Mammary microvascular endothelial cell (primary cell): ENCODE measurements around the gene DGKZ. TPM values are rescaled to one million over a fixed set of nuclear protein-coding genes. Genes with fewer than 3 reads are reported as not detected.

Experiments
- total RNA-seq: library from RNA; depleted of rRNA; stranded (reverse); fragments of >200 nt; gene quantifications from 2 replicates; pipeline ENCODE4 v1.2.3, GENCODE V29; 2015

DGKZ gene, protein sequence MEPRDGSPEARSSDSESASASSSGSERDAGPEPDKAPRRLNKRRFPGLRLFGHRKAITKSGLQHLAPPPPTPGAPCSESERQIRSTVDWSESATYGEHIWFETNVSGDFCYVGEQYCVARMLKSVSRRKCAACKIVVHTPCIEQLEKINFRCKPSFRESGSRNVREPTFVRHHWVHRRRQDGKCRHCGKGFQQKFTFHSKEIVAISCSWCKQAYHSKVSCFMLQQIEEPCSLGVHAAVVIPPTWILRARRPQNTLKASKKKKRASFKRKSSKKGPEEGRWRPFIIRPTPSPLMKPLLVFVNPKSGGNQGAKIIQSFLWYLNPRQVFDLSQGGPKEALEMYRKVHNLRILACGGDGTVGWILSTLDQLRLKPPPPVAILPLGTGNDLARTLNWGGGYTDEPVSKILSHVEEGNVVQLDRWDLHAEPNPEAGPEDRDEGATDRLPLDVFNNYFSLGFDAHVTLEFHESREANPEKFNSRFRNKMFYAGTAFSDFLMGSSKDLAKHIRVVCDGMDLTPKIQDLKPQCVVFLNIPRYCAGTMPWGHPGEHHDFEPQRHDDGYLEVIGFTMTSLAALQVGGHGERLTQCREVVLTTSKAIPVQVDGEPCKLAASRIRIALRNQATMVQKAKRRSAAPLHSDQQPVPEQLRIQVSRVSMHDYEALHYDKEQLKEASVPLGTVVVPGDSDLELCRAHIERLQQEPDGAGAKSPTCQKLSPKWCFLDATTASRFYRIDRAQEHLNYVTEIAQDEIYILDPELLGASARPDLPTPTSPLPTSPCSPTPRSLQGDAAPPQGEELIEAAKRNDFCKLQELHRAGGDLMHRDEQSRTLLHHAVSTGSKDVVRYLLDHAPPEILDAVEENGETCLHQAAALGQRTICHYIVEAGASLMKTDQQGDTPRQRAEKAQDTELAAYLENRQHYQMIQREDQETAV
- total RNA-seq: 103 and 106 TPM in 2 replicates

DNA sequence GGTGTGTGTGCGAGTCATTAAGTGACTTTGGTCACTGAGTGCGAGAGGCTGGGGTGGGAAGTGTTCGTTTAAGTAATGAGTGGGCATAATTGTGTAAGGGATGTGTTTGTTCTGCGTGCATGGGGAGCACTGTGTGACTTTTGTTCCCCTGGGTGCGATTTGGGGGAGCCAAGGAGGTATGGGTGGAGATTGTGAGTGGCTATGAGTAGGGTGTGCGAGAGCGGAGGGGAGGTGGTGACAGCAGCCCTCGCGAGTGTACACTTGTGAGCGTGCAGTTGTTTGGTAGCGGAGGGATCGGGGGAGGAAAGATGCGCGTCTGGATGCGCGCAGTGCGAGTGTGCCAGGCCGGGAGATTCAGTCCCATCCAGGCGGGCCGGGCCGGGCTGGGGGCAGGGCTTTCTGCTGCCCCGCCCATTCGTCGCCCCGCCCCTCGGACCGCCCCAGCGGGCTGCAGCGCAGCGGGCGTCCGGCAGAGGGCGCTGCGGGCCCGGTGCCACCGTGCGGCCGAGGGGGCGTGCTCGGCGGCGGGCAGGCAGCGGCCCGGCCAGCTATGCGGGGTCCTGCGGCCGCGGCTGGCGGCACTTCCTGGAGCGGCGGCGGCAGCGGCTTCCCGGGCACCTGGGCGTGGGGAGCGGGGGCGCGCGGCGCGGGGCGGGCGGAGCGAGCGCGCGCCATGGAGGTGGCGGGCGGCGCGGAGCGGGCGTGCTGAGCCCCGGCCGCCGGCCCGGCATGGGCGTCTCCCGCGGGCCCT, at the start of gene DGKZ:
Gene DGKZ (plus strand): TSS at position 578 of the 751 bp plus-strand sequence. CDS start 197 bp downstream, outside the sequence.

DNA sequence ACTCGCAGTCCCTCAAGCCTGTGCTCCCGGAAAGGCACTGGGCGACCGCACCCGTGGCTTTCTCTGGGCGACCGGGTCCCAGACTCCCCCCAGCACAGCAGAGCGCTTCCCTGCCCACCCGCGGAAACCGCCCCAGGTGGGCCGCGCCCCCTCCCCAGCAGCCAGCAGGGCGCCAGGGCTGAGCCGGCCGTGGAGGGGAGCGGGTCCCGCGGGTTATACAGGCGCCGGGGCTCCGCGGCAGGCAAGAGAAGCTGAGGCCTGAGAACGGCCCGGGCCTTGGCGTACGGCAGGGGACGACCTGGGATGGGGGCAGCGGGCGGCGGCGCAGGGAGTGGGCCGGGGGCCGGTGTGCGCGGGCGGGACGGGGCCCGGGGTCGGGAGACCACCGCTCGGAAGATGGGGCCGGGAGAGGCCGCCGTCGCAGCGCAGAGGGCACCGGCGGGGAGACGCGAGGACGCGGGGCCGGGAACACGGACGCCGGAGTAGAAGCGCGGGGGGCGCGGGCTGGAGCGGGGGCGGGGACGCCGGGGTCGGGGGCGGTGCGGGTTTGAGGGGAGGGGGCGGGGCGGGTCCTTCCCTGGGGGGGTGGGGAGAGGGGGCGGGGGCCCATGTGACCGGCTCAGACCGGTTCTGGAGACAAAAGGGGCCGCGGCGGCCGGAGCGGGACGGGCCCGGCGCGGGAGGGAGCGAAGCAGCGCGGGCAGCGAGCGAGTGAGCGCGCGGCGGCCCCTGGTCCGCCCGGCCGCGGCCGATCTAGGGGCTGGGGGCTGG, 34.0 kb downstream of the DGKZ start, which contains the start of gene MDK:
Gene MDK (plus strand): TSS at position 622 of the 771 bp plus-strand sequence. CDS start 389 bp downstream, outside the sequence.

DNA sequence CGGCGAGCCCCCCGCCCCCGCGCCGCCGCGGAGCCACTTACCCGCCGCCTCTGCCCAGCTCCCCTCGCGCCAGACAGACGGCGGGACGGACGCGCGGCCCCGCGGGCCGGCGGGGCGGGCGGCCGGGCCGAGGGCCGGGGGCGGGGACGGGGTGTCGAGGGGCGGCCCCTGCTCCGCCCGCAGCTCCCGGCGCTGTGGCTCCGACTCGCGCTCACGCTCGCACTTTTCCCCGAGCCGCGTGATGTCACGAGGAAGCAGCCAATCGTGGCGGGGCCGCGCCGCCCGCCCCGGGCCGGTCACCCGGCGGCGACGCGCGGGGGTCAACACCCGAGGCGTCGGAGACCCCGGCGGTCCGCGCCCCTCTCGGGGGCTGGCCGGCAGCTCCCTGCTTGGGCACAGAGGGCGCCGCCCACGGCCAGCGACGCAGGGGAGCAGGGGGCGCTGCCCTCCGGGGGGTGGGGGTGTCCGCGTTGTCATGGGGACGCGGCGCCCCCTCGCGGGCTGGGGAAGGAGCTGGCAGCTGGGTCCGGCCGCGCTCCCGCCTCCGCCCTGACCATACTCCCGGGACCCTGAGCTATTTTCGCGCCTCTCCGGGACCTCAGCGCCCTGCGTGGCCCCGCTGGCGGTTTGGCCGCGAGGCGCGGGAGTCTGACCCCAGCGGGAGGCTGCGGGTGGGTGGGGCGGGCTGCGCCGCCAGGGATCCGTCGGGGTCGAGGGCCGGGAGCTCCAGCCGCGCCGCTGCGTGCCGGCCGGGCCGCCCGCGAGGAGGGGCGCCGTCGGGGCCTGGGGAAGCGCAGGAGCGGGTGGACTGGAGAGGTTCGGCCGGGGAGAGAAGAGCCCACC, 44.5 kb downstream of the DGKZ start, which contains the start of gene CHRM4:
Gene CHRM4 (minus strand): TSS at position 199 of the 843 bp plus-strand sequence. CDS start 5,219 bp downstream, outside the sequence.

Other genes starting within 250 kb of the DGKZ start
- gene PHF21A, start 226.0 kb upstream of the DGKZ start, total RNA-seq: 6.1 and 7.1 TPM in 2 replicates
- gene CREB3L1, start 69.8 kb upstream of the DGKZ start, total RNA-seq: 0.10 and 0.33 TPM in 2 replicates
- 290 and 300 TPM in 2 replicates for gene MDK, start 34.2 kb downstream of the DGKZ start, total RNA-seq
- gene CHRM4, start 44.3 kb downstream of the DGKZ start, total RNA-seq: 0.07 and 0.20 TPM in 2 replicates
- gene AMBRA1, start 246.6 kb downstream of the DGKZ start, total RNA-seq: 24.6 and 30.0 TPM in 2 replicates